Stimulated activated CD8-positive, alpha-beta memory T cell treated with anti-CD3 and anti-CD28 coated beads, Interleukin-4, amount 100 ng/mL, for 48 hours (primary cell): ENCODE data around the gene PI4KA.
"Not testable (repeated sequence)": the region's sequence is repeated elsewhere in the genome, so short reads cannot be mapped to it uniquely, and the experiment has no call there.

ENCODE experiments used
- DNase-seq: peaks from one replicate; pipeline ENCODE4 v3.0.0-alpha.2; 2020

The PI4KA gene

GRCh38 chr22:20720692-20721408, 137.8 kb downstream of the PI4KA start:
- DNase-seq = no peak

- not testable (repeated sequence) for DNase-seq
Measured at GRCh38 chr22:20718727-20719126, 139.9 kb downstream of the PI4KA start.

DNA sequence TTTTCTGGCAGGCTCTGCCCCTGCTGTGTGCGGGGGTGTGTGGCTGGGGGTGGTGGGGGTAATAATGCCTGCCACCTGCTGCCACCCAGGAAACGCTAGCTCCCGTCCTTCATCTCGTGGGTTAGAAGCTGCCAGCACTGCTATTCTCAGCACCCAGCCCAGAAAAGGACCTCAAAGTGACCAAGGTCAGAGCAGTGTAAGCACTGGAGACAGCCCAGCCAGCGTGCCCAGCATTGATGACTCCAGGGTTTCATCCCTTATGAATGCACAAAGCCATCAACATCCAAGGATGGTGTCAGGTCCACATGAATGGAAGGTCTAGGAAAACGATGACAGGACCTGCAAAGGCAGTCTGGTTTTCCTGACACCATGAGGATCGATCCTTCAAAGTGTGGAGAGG, 140.6 kb downstream of the PI4KA start:
- DNase-seq = not testable (repeated sequence)

GRCh38 chr22:20717213-20717866, 141.3 kb downstream of the PI4KA start:
- not testable (repeated sequence) for DNase-seq

DNA sequence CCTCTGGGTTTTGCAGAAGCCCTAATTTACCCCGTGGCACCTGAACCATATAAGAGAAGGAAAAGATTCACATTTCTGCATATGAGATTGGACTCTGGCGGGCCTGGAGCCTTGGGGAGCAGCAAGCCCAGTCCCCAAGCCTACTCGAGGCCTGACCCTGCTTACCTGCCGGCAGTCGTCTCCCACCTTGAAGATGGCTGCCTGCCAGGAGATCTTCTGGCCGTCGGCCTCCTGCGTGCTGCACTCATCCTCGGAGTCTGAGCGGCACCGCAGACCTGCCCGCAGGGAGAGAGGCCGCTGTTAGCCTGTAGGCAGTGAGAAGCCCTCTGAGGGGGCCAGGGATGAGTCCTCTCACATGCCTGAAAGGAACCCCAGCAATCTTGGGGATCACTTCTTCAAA, 145.5 kb downstream of the PI4KA start:
- DNase-seq = not testable (repeated sequence)

GRCh38 chr22:20709966-20710365, 148.6 kb downstream of the PI4KA start:
- not testable (repeated sequence) for DNase-seq

- DNase-seq = not testable (repeated sequence)
Measured at GRCh38 chr22:20707549-20708118, 151.0 kb downstream of the PI4KA start.

DNA sequence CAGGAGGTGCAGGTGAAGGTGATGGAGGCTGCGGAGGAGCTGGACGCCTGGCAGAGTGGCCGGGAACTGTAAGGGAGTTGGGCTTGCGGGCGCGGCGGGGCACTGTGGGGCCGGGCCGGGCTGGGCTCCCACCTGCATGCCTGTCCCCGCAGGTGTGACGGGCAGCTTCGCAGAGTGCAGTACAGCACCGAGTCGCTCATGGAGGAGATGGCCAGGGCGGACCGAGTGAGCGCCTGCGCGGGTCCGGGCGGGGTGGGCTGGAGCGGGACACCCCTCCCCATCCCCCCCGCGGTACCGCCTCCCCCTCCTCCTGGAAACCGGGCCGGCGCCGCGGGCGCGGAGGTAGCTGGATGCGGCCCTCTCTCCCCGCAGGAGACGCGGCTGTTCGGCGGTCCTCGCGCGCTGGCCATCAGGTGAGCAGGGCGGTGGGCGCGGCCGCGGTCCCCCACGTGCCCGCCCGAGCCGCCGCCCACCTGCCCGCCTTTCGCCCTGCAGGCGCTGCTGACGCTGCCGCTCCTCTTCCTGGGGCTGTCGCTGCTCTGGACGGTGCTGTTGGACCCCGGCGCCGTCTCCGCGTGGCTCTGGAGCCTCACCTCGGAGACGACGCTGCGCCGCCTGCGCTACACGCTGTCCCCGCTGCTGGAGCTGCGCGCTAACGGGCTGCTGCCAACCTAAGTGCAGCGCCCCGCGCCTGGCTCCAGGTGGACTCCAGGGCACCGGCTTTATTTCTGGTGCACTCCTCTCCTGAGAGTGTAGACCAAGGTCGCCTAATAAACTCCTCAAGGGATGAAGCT, 154.6 kb downstream of the PI4KA start:
- not testable (repeated sequence) for DNase-seq

GRCh38 chr22:20703414-20703806, 155.2 kb downstream of the PI4KA start:
- DNase-seq = peak; percentile 71

DNA sequence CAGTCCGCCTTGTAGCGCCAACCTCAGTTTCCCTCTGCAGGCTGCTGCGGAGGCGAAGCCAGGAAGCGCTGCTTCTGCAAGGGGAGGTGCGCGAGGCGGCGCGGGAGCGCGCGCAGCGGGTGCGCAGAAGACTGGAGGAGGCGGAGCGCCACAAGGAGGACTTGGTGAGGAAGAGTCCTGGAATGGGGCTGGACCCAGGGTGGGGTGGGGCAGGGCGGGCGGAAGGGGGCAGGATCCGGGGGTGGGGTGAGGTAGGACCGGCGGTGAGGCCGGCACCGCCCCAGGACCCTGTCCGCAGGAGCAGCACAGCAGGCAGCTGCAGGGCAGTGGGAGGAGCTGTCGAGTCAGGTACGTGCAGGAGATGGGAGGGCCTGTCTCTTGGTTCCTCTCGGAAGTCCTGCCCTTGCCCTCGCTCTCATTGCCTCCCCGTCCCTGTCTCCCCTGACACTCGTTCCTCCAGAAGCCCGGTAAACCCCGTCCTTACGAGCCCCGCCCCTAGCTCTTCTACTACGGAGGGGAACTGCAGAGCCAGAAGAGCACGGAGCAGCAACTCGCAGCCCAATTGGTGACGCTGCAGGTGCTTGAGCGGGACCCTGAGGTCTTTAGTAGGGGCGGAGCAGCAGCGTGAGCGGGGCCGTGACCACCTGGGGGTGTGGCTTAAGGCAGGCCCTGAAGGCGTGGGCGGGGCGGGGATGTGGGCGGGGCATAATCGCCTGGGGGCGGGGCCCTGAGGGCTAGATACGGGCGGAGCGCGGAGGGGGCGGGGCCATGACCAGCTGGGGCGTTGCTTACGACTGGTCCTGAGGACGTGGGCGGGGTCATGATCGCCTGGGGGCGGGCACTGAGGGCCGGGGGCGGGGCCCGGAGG, 155.8 kb downstream of the PI4KA start:
- DNase-seq = peak; percentile 99

DNA sequence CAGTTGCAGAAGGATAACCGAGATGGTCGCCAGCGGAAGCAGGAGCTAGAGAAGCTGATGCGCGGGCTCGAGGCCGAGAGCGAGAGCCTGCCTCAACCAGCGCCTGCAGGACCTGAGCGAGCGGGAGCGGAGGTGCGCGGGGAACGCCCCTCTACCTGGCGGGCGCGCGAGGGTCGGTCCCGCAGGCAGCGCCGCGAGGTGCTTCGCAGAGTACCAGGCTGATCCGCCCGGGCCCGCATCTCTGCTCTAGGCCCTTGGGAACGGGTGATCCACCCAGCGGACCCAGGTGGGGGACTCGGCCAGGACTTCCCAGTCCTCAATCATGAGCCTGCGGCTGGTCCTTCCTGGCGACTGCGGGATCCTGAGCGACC, 156.5 kb downstream of the PI4KA start:
- DNase-seq = not testable (repeated sequence)

- DNase-seq = not testable (repeated sequence)
Measured at GRCh38 chr22:20701680-20702136, 156.9 kb downstream of the PI4KA start.

GRCh38 chr22:20700347-20700746, 158.3 kb downstream of the PI4KA start:
- not testable (repeated sequence) for DNase-seq

GRCh38 chr22:20699856-20700255, 158.8 kb downstream of the PI4KA start:
- DNase-seq = not testable (repeated sequence)

DNA sequence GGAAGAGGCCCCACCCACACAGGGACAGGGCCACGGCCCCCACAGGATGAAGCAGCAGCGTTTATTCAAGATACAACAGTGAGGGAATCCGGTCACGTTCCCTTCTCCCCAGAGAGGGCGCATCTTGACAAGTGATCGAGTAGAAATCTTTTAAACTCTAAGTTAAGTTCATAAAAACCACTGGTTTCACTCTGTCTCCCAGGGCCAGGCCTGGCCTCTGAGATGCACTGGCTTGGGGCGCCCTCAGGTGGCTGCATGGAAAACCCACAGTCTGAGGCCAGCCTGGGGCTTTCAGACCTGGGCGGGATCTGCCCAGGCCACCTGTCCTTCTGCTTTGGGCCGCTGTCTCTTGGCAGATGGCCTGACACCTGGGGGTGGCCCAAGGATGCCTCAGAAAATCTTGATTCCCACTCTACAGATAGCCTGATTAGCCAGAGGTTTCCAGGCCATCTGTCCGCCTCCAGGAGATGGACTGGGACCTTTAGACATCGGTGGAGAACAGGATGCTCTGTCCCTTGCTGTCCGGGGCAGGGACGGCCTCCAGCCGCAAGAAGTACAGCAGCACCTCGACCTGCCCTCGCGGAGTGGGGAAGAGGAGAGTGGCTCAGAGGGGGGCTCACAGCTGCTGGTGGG, 161.0 kb downstream of the PI4KA start:
- DNase-seq = peak; percentile 81

- DNase-seq = not testable (repeated sequence)
Measured at GRCh38 chr22:20696056-20696455, 162.6 kb downstream of the PI4KA start.

GRCh38 chr22:20695205-20695604, 163.4 kb downstream of the PI4KA start:
- not testable (repeated sequence) for DNase-seq

- not testable (repeated sequence) for DNase-seq
Measured at GRCh38 chr22:20694256-20694655, 164.4 kb downstream of the PI4KA start.

DNA sequence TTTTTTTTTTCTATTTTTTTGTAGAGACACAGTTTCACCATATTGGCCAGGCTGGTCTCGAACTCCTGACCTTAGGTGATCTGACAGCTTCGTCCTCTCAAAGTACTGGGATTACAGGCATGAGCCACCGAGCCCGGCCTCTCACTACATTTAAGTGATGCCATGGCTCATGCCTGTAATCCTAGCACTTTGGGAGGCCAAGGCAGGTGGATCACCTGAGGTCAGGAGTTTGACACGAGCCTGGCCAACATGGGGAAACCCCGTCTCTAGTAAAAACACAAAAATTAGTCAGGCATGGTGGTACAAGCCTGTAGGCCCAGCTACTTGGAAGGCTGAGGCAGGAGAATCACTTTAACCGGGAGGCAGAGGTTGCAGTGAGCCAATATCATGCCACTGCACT, 165.7 kb downstream of the PI4KA start:
- not testable (repeated sequence) for DNase-seq

DNA sequence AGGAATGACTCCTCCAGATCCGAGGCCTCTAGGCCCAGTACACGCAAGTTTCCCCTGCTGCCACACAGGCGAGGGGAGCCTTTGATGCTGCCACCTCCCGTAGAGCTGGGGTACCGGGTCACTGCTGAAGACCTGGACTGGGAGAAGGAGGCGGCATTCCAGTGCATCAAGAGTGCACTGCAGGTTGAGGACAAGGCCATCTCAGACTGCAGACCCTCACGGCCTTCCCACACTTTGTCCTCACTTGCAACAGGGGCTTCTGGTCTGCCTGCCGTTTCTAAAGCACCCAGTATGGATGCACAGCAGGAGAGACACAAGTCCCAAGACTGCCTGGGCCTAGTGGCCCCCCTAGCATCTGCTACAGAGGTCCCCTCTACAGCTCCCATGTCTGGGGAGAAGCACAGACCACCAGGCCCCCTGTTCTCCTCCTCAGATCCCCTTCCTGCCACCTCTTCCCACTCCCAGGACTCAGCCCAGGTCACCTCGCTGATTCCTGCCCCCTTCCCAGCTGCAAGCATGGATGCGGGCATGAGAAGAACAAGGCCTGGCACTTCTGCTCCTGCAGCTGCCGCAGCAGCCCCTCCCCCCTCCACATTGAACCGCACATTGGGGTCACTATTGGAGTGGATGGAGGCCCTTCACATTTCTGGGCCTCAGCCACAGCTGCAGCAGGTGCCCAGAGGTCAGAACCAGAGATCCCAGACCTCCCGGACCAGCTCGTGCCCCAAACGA, 167.9 kb downstream of the PI4KA start:
- not testable (repeated sequence) for DNase-seq
